Breast epithelium (tissue), 4 donors: ENCODE measurements around the gene ZFHX3. TPM values are rescaled to one million over a fixed set of nuclear protein-coding genes. Genes with fewer than 3 reads are reported as not detected.

Experiments
- DNase-seq, 2 donors: peaks; one replicate each; pipeline ENCODE4 v3.0.0-alpha.2; 2019; ENCODE audit warnings: low spot score in 2 of 2
- H3K27ac ChIP-seq, 2 donors: fragments of 200-600 bp; sonication (generic) in 1 of 2; one replicate each; pipeline ENCODE4 v1.5.1; 2016 to 2019; ENCODE audit warnings: mild to moderate bottlenecking in 1 of 2
- H3K27me3 ChIP-seq, 2 donors: fragments of 200-600 bp; sonication (generic) in 1 of 2; one replicate each; pipeline versions ENCODE4 v1.5.1 to v1.6.0; 2017 to 2019; ENCODE audit warnings: control low read depth in 1 of 2, mild to moderate bottlenecking in 1 of 2
- H3K36me3 ChIP-seq: fragments of 200-600 bp; one replicate; pipeline ENCODE4 v1.5.1; 2019
- H3K4me1 ChIP-seq, 2 donors: fragments of 200-600 bp; sonication (generic); one replicate each; pipeline ENCODE4 v1.5.1; 2016 to 2019; ENCODE audit warnings: control low read depth in 1 of 2
- H3K4me3 ChIP-seq, 3 donors: fragments of 200-600 bp; sonication (generic); 1 replicate in 2 of 3; 2 replicates in 1 of 3; pipeline ENCODE4 v1.5.1; 2016 to 2019; ENCODE audit warnings: mild to moderate bottlenecking in 3 of 3, moderate library complexity in 2 of 3
- H3K9me3 ChIP-seq, 2 donors: fragments of 200-600 bp; sonication (generic) in 1 of 2; one replicate each; pipeline ENCODE4 v1.5.1; 2016 to 2019; ENCODE audit warnings: control low read depth in 1 of 2
- POLR2A ChIP-seq: fragments of 450-650 bp; IDR thresholded peaks from one replicate; pipeline ENCODE4 v1.6.1; 2016; ENCODE audit warnings: antibody characterized with exemption, mild to moderate bottlenecking, moderate library complexity
- POLR2AphosphoS5 ChIP-seq, 3 donors: sonication (generic); formaldehyde crosslinking; IDR thresholded peaks; one replicate each; pipeline ENCODE4 v1.6.1; 2017; ENCODE audit warnings: antibody characterized with exemption in 3 of 3
- intact Hi-C: fragments of 100-400 bp; cut with DNase I; formaldehyde crosslinking; loops from one replicate; pipeline ENCODE4 v1.15.1; 2023; ENCODE audit warnings: low total_unique reads
- total RNA-seq, 3 donors: library from RNA; depleted of rRNA; stranded (reverse); fragments of >200 nt; gene quantifications; one replicate each; pipeline ENCODE4 v1.1.0, GENCODE V29; 2016
- TF ChIP-seq, protein P1 (sequence below), 3 donors: fragments of 450-650 bp; IDR thresholded peaks; one replicate each; pipeline ENCODE4 v1.5.1; 2016 to 2017; ENCODE audit warnings: antibody characterized with exemption in 3 of 3, mild to moderate bottlenecking in 3 of 3, moderate library complexity in 3 of 3

ZFHX3 gene
- total RNA-seq, 3 donors from 2014 or later, result 10.8 to 36.0 (median 11.8) TPM

DNA sequence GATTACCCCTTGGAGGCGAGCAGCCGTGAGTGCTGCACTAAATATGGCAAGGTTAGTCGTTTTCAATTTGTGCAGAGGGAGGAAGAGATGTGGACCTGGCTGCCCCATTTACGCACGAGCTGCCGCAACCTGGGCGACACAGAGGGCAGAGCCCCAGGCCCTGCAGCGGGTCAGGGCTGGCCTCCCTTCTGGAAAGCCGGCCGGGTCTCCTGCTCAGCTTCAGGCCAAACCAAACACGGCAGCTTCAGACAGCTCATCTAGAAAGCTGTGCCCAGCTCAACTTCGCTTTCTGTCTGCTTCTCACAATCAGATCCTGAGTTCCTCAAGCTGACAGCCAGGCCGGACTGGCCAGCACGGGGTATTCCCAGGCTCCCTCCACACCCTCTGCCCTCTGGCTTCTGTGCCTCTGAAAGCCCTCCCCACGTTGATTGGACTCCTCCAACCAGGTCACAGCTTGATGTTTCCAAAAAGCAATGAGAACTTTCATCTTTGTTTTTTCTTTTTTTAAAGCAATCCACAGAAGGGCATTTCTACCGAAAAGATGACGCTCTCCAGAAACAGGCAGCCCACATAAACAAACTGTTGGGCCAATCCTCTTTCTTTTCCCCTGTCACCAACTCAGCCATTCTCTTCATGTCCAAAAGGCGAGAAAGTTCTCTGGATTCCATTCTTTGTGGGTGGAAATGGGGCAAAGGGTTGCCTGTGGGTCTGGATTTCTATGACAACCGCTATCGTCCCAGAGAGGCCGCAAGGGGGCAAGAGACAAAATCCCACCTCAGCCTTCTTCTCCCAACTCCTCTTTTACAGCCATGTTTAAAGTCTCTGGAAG, 189.0 kb downstream of the ZFHX3 start:
- Histone ChIP-seq H3K27ac (peak overlapping the region; percentile 7 to 33), H3K4me1 (no peaks in the 10 kb centered on the region), H3K36me3 (no peaks in the 10 kb centered on the region), H3K27me3 (no peaks in the 10 kb centered on the region), H3K4me3 (peak overlapping the region in 2 of 3 donors; percentile 18 to 21), H3K9me3 (no peaks in the 10 kb centered on the region)
- intact Hi-C loops, result no loop called here
- DNase-seq, result no peak
- no peak for TF ChIP-seq POLR2AphosphoS5 (IDR thresholded peaks at IDR 0.05)
- no peak for TF ChIP-seq POLR2A
- TF ChIP-seq, protein P1, sequence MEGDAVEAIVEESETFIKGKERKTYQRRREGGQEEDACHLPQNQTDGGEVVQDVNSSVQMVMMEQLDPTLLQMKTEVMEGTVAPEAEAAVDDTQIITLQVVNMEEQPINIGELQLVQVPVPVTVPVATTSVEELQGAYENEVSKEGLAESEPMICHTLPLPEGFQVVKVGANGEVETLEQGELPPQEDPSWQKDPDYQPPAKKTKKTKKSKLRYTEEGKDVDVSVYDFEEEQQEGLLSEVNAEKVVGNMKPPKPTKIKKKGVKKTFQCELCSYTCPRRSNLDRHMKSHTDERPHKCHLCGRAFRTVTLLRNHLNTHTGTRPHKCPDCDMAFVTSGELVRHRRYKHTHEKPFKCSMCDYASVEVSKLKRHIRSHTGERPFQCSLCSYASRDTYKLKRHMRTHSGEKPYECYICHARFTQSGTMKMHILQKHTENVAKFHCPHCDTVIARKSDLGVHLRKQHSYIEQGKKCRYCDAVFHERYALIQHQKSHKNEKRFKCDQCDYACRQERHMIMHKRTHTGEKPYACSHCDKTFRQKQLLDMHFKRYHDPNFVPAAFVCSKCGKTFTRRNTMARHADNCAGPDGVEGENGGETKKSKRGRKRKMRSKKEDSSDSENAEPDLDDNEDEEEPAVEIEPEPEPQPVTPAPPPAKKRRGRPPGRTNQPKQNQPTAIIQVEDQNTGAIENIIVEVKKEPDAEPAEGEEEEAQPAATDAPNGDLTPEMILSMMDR (IDR thresholded peaks at IDR 0.05), result no peak

DNA sequence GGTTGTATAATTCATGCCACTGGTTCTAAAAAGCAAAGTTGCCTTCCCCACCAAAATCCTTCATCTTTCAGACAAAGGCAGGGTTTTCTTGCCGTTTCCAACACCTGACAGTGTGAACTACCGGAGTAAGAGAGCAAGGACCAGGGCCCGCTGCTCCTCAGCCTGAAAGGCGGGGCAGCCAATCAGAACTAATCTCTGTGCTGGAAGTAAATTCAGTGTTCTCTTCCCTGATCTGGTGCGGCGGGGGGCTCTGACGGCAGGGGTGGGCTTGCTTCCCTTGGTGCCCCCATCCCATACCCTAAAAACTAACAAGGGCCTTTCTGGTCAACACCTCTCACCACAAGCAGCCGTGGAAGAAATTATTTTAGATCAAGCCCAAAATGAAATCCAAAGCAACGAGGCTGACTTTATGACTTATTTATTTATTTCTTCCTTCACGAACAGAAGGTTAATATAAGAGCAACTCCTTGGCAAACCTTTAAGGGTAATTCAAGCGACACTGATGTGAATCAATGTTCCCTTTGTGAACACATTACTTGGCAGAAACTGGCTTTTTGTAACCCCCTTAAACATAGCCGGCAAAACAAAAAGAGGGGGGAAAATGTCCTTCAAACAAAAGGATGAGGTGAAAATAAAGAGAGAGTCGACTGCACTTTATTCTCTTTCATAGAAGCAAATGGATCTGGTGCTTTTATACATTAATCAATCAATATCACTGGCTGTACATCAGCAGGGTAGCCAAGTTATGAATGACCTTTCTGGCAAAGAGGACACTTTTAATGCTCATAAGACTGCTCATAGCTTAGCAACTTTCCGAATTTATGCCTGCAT, 189.9 kb downstream of the ZFHX3 start:
- Histone ChIP-seq H3K9me3 (no peaks in the 10 kb centered on the region), H3K27me3 (no peaks in the 10 kb centered on the region), H3K4me1 (no peaks in the 10 kb centered on the region), H3K27ac (peak overlapping the region; percentile 7 to 33), H3K36me3 (no peaks in the 10 kb centered on the region), H3K4me3 (peak overlapping the region in 2 of 3 donors; percentile 18 to 21)
- no peak for DNase-seq
- TF ChIP-seq, protein P1 (IDR thresholded peaks at IDR 0.05), result no peak
- TF ChIP-seq POLR2A, result no peak
- no peak for TF ChIP-seq POLR2AphosphoS5 (IDR thresholded peaks at IDR 0.05)
- intact Hi-C loops, result no loop called here

DNA sequence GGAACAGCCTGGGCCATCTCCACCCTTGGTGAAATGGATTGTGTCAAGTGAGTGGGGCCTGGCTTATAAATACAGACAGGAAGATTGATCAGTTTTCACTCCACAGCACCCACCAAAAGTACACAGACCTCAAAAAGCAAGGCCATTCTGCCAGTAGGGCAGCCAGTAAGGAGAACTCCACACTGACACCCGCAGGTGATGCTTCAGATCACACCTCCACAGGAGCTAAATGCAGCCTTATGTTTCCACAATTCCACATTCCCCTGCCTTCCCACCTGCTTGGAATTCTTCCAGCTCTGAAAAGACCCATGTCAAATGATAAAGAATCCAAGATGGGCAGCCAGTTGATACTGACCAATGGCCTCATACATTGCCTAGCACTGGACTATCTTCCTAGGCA, 191.1 kb downstream of the ZFHX3 start:
- Histone ChIP-seq H3K9me3 (no peaks in the 10 kb centered on the region), H3K27me3 (no peaks in the 10 kb centered on the region), H3K4me1 (no peaks in the 10 kb centered on the region), H3K4me3 (no peak overlapping the region), H3K36me3 (no peaks in the 10 kb centered on the region), H3K27ac (no peak overlapping the region)
- DNase-seq, result no peak
- intact Hi-C loops, result no loop called here
- no peak for TF ChIP-seq POLR2AphosphoS5 (IDR thresholded peaks at IDR 0.05)
- no peak for TF ChIP-seq POLR2A
- TF ChIP-seq, protein P1 (IDR thresholded peaks at IDR 0.05), result no peak

DNA sequence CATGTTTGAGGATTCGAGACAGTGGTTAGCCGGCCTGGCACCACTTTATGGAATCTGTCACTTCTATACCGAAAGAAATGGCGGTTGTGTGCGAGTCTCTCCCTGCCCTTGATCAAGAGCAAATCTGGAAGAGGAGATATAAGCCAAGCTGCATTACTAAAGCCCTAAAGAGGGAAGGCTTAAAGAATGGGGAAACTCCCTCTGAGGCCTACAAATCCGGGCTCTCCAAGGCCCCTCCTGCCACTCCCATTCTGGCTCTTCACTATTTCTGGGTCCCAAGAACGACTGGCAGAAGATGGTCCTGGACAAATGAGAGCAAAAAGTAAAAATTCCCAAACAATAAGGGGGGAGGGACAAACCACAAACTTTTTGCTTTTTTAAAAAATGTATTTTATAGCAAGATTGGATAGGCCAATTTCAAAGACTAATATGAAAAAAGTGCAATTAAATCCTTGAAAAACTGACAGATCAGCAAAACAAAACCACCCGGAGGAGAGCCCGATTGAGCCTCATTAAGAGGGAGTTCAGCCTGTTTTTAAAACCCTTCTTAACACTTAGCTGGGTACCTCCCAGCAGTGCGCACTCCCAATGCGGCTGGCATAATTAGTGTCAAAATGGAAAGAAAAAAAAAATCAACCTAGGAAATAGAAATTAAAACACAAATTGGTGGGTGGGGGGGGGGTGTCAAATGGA, 193.5 kb downstream of the ZFHX3 start:
- no peak overlapping the region for H3K4me3 ChIP-seq
- no peaks in the 10 kb centered on the region for H3K27me3 ChIP-seq
- intact Hi-C loops, result no loop called here
- no peak for DNase-seq
- no peak overlapping the region for H3K27ac ChIP-seq
- no peaks in the 10 kb centered on the region for H3K9me3 ChIP-seq
- TF ChIP-seq POLR2A, result no peak
- TF ChIP-seq POLR2AphosphoS5 (IDR thresholded peaks at IDR 0.05), result no peak
- TF ChIP-seq, protein P1 (IDR thresholded peaks at IDR 0.05), result no peak
- no peaks in the 10 kb centered on the region for H3K4me1 ChIP-seq
- H3K36me3 ChIP-seq, result no peaks in the 10 kb centered on the region
